ENCODE data around the gene NSMCE1.
"Not testable (repeated sequence)": the region's sequence is repeated elsewhere in the genome, so short reads cannot be mapped to it uniquely, and the experiment has no call there.

The NSMCE1 gene

GRCh38 chr16:27203507-27204311 lies 64.9 kb downstream of the NSMCE1 start, which contains the start of gene KDM8:
Gene KDM8, plus strand, starts transcription at chr16:27203526. Its CDS starts 6,598 bp downstream, at chr16:27210124.
- H3K9me3 ChIP-seq (ENCODE audit: insufficient read depth, low read depth, low read length), result no peaks in the 10 kb centered on the region
- peak within 1 kb of the TSS; percentile 98 for H3K27ac ChIP-seq (ENCODE audit: low read length)
- H3K4me1 ChIP-seq (ENCODE audit: insufficient read depth, low read length), result peaks cover 4% of the 10 kb centered on the region; the same call in 1 of the 2 replicates
- peak within 1 kb of the TSS; percentile 97 for H3K9ac ChIP-seq (ENCODE audit: low read depth, low read length)
- no peaks in the 10 kb centered on the region for H3K36me3 ChIP-seq (ENCODE audit: insufficient read depth, low read depth, low read length)
- H3K4me3 ChIP-seq (ENCODE audit: low read length), result peak within 1 kb of the TSS; percentile 93
- H3K27me3 ChIP-seq (ENCODE audit: insufficient read depth, low read length), result no peaks in the 10 kb centered on the region

DNA sequence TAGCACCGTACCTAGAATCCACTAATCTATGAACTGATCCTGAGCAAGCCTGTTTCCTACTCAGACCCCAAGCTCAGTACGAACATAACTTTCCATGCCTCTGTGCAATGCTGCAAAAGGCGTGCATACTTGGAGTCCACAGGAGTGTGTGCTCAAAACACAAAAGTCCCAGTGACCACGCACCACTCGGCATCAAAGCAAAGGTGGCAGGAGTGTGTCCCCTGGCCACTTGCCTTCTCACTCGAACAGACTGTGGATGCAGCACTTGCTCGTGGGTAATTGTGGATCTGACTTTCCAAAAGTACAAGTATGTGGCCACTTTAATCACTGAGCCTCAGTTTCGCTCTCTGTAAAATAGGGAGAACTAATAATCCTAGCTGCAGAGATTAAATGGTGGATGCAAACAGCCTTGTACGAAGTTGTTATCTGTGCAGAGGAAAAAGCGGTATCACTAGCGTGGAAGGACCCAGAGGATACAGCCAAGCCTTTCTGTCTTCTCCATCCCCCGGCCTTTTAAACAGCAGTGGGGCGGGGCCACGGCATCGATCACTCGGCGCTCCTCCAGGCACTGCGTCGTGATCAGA lies 65.6 kb downstream of the NSMCE1 start:
- no peaks in the 10 kb centered on the region for H3K36me3 ChIP-seq (ENCODE audit: insufficient read depth, low read depth, low read length)
- no peaks in the 10 kb centered on the region for H3K9me3 ChIP-seq (ENCODE audit: insufficient read depth, low read depth, low read length)
- no peaks in the 10 kb centered on the region for H3K27me3 ChIP-seq (ENCODE audit: insufficient read depth, low read length)
- peaks cover 4% of the 10 kb centered on the region; the same call in 1 of the 2 replicates for H3K4me1 ChIP-seq (ENCODE audit: insufficient read depth, low read length)
- H3K9ac ChIP-seq (ENCODE audit: low read depth, low read length), result peak overlapping the region; percentile 97
- H3K4me3 ChIP-seq (ENCODE audit: low read length), result peak overlapping the region; percentile 93
- peak overlapping the region; percentile 98 for H3K27ac ChIP-seq (ENCODE audit: low read length)

- not testable (repeated sequence) for H3K36me3 ChIP-seq (ENCODE audit: insufficient read depth, low read depth, low read length); H3K27me3 ChIP-seq (ENCODE audit: insufficient read depth, low read length); H3K4me1 ChIP-seq (ENCODE audit: insufficient read depth, low read length); H3K9me3 ChIP-seq (ENCODE audit: insufficient read depth, low read depth, low read length); H3K4me3 ChIP-seq (ENCODE audit: low read length); H3K9ac ChIP-seq (ENCODE audit: low read depth, low read length); H3K27ac ChIP-seq (ENCODE audit: low read length)
Measured at GRCh38 chr16:27200914-27201313, 67.7 kb downstream of the NSMCE1 start.

GRCh38 chr16:27199736-27200135 lies 68.8 kb downstream of the NSMCE1 start:
- Histone ChIP-seq H3K27ac (ENCODE audit: low read length) (no peak overlapping the region), H3K9me3 (ENCODE audit: insufficient read depth, low read depth, low read length) (no peaks in the 10 kb centered on the region), H3K9ac (ENCODE audit: low read depth, low read length) (no peak overlapping the region), H3K4me1 (ENCODE audit: insufficient read depth, low read length) (peaks cover 4% of the 10 kb centered on the region; the same call in 1 of the 2 replicates), H3K27me3 (ENCODE audit: insufficient read depth, low read length) (no peaks in the 10 kb centered on the region), H3K4me3 (ENCODE audit: low read length) (no peak overlapping the region), H3K36me3 (ENCODE audit: insufficient read depth, low read depth, low read length) (no peaks in the 10 kb centered on the region)

DNA sequence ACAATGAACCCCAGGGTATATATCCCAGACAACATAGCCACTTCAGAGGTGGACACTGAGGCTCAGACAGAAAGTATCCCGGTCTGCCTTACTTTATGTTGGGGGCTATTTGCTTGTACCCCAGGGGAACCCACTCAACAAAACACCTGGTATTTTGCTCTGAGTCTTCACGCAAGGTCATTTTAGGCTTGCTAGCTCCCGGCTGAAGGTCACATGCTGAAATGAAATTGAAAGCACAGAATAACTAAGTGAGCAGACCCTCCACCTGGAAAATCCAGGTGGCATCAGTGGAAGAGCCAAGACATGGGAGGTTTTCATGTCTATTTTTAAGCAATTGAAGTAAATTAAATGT lies 69.4 kb downstream of the NSMCE1 start:
- no peak overlapping the region for H3K4me3 ChIP-seq (ENCODE audit: low read length)
- H3K4me1 ChIP-seq (ENCODE audit: insufficient read depth, low read length), result peaks cover 4% of the 10 kb centered on the region; the same call in 1 of the 2 replicates
- no peaks in the 10 kb centered on the region for H3K9me3 ChIP-seq (ENCODE audit: insufficient read depth, low read depth, low read length)
- H3K36me3 ChIP-seq (ENCODE audit: insufficient read depth, low read depth, low read length), result no peaks in the 10 kb centered on the region
- no peak overlapping the region for H3K9ac ChIP-seq (ENCODE audit: low read depth, low read length)
- H3K27ac ChIP-seq (ENCODE audit: low read length), result no peak overlapping the region
- no peaks in the 10 kb centered on the region for H3K27me3 ChIP-seq (ENCODE audit: insufficient read depth, low read length)

DNA sequence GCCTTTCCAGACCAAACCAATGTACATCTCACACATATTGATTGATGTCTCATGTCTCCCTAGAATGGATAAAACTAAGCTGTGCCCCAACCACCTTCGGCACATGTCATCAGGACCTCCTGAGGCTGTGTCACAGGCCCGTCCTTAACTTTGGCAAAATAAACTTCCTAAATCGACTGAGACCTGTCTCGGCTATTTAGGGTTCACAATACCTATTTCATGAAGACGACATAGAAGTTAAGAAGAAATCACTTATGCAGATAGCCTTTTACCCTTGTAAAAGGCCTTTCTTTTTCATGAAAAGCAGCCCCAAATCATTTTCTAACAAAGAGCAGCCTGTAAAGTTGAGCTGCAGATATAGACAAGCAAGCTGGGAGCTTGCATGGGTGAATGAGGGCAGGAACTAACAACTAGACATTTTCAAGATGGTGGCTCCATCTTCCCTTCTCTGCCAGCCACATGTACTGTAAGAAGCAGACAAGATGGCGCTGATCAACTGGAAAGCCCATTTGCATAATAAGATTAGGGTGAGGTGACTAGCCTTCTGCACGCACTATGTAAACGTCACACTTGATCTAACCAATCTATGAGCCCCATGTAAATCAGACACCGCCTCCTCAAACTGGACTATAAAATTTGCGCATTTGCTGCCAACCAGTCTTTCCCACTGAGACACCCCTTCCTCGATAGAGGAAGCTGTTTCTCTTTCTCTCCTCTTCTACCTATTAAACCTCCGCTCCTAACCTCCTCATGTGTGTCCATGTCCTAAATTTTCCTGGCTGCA lies 69.9 kb downstream of the NSMCE1 start:
- H3K27me3 ChIP-seq (ENCODE audit: insufficient read depth, low read length), result no peaks in the 10 kb centered on the region
- H3K27ac ChIP-seq (ENCODE audit: low read length), result no peak overlapping the region
- H3K4me1 ChIP-seq (ENCODE audit: insufficient read depth, low read length), result peaks cover 4% of the 10 kb centered on the region; the same call in 1 of the 2 replicates
- no peaks in the 10 kb centered on the region for H3K36me3 ChIP-seq (ENCODE audit: insufficient read depth, low read depth, low read length)
- H3K9ac ChIP-seq (ENCODE audit: low read depth, low read length), result no peak overlapping the region
- no peak overlapping the region for H3K4me3 ChIP-seq (ENCODE audit: low read length)
- no peaks in the 10 kb centered on the region for H3K9me3 ChIP-seq (ENCODE audit: insufficient read depth, low read depth, low read length)

DNA sequence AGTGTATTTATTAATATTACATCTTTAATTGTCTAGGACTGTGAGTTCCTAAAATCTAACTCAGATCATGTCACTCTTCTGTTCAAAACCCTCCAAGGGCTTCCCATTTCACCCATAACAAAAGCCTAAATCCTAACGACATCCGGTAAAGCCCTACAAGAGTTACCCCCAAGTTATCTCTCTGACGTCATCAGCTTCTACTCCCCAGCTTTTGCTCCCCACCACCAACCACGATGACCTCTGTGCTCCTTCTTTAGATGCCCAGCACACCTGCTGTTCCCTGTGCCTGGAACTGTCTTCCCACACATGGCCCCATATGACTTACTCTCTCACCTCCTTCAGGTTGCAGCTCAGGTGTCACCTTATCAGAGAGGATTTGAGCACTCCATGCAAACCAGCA lies 71.6 kb downstream of the NSMCE1 start:
- H3K36me3 ChIP-seq (ENCODE audit: insufficient read depth, low read depth, low read length), result no peaks in the 10 kb centered on the region
- no peak overlapping the region for H3K4me3 ChIP-seq (ENCODE audit: low read length)
- H3K27ac ChIP-seq (ENCODE audit: low read length), result no peak overlapping the region
- no peaks in the 10 kb centered on the region for H3K27me3 ChIP-seq (ENCODE audit: insufficient read depth, low read length)
- H3K9me3 ChIP-seq (ENCODE audit: insufficient read depth, low read depth, low read length), result no peaks in the 10 kb centered on the region
- no peaks in the 10 kb centered on the region for H3K4me1 ChIP-seq (ENCODE audit: insufficient read depth, low read length)
- no peak overlapping the region for H3K9ac ChIP-seq (ENCODE audit: low read depth, low read length)

DNA sequence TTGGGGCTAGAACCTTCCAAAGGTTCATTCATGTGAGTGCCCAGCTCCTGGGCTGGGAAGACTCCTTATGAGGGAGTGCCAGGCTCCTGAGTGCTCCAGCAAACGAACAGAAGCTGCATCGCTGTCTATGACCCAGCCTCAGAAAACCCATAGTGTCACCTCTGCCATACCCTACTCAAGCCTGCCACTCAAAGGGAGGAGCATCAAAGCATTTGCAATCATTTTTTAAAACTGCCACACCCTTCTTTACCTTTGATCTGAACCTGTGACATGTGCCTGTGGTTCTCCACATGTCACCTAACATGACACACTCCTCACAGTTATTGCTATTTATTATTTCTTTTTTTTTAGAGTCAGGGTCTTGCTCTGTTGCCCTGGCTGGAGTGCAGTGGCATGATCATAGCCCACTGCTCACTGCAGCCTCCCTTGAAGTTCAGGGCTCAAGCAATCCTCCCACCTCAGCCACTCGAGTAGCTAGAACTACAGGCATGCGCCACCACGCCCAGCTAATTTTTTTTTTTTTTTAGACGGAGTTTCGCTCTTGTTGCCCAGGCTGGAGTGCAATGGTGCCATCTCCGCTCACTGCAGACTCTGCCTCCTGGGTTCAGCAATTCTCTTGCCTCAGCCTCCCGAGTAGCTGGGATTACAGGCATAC lies 72.5 kb downstream of the NSMCE1 start:
- no peaks in the 10 kb centered on the region for H3K9me3 ChIP-seq (ENCODE audit: insufficient read depth, low read depth, low read length)
- H3K4me3 ChIP-seq (ENCODE audit: low read length), result no peak overlapping the region
- no peak overlapping the region for H3K9ac ChIP-seq (ENCODE audit: low read depth, low read length)
- H3K36me3 ChIP-seq (ENCODE audit: insufficient read depth, low read depth, low read length), result no peaks in the 10 kb centered on the region
- no peaks in the 10 kb centered on the region for H3K4me1 ChIP-seq (ENCODE audit: insufficient read depth, low read length)
- no peaks in the 10 kb centered on the region for H3K27me3 ChIP-seq (ENCODE audit: insufficient read depth, low read length)
- no peak overlapping the region for H3K27ac ChIP-seq (ENCODE audit: low read length)

GRCh38 chr16:27195076-27195741 lies 73.4 kb downstream of the NSMCE1 start:
- Histone ChIP-seq H3K4me3 (ENCODE audit: low read length) (no peak overlapping the region), H3K4me1 (ENCODE audit: insufficient read depth, low read length) (no peaks in the 10 kb centered on the region), H3K36me3 (ENCODE audit: insufficient read depth, low read depth, low read length) (no peaks in the 10 kb centered on the region), H3K9me3 (ENCODE audit: insufficient read depth, low read depth, low read length) (no peaks in the 10 kb centered on the region), H3K27ac (ENCODE audit: low read length) (no peak overlapping the region), H3K9ac (ENCODE audit: low read depth, low read length) (no peak overlapping the region), H3K27me3 (ENCODE audit: insufficient read depth, low read length) (no peaks in the 10 kb centered on the region)

DNA sequence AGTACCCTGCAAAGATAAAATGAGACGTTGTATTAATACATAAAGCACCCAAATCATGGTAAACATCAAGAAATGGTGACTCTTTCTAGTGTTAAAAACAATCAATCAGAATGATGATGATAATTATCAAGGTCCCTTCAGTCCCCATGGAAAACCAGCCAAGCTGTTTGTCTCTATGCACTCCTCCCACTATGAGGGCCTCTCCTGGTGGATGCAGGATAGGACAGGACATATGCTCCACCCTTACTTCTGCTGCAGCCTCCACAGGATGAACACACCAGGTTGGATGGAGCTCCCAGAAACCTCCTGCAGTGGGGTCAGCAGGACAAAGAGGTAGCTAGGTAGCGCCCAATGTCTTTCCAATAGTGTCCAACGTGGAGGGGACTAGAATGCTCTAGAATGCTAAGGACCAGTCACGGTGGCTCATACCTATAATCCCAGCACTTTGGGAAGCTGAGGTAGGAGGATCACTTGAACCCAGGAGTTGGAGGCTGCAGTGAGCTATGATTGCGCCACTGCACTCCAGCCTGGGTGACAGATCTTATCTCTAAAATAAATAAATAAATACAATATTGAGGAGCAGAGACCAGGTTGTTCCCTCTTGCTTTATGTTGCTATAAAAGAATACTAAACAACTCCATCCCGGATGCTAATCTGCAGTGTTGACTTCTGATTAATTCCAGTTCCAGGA lies 75.1 kb downstream of the NSMCE1 start:
- no peaks in the 10 kb centered on the region for H3K36me3 ChIP-seq (ENCODE audit: insufficient read depth, low read depth, low read length)
- no peaks in the 10 kb centered on the region for H3K4me1 ChIP-seq (ENCODE audit: insufficient read depth, low read length)
- no peaks in the 10 kb centered on the region for H3K9me3 ChIP-seq (ENCODE audit: insufficient read depth, low read depth, low read length)
- no peak overlapping the region for H3K27ac ChIP-seq (ENCODE audit: low read length)
- no peak overlapping the region for H3K4me3 ChIP-seq (ENCODE audit: low read length)
- H3K27me3 ChIP-seq (ENCODE audit: insufficient read depth, low read length), result no peaks in the 10 kb centered on the region
- H3K9ac ChIP-seq (ENCODE audit: low read depth, low read length), result no peak overlapping the region

Data from iPS-20b (cell line).